NCI-H2171 treated with DMSO at 0.1 percent for 48 hours (cell line): ENCODE measurements around the gene ARF1.

Experiments used
- DNase-seq: peaks from one replicate; lab custom pipeline; 2025; lab: John Stamatoyannopoulos, UW

Gene ARF1

DNA sequence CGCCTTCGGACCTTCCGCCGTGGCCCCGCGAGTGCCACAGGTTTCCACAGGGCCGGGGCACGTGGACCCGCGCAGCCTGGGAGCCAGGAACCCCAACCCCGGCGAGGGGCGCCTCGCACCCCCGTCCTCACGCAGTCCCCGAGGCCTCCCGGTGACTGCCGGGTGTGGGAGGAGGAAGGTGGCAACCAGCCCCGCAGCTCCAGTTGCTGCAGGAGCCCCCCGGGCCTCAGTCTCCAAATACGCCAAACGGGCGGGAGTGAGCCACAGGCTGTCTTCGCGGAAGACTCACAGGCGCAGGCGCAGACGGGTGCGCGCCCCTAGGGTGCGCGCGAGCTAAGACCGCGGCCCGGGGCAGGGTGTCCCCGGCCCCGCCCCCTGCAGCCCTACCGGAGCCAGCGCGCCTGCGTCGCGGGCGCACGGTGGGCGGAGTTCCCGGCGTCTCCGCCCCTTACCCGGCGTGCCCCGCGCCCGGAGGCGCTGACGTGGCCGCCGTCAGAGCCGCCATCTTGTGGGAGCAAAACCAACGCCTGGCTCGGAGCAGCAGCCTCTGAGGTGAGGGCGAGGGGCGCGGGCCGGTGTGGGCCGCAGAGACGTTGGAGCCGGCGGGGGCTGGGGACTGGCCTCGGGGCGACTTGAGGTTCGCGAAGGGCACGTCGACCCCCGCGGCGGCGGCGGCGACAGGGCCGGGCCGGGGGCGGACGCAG is at the start of gene ARF1:
Gene ARF1, plus strand, starts transcription at position 495 of the 704 bp plus-strand sequence. CDS start 14,407 bp downstream, outside the sequence.
- peak; percentile 88 for DNase-seq

DNA sequence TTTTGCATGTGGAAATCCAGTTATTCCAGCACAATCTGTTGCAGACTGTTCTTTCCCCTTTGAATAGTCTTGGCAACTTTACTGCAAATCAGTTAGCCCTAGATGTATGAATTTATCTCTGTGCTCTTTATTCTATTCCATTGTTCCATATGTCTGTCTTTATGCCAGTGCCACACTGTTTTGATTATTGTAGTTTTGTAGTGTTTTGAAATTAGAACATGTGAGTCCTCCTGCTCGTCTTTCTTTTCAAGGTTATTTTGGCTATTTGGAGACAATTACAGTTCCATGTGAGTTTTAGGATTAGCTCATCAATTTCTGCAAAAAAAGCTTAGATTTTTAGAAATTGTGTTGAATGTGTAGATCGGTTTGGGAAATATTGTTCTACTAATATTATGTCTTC is 49.1 kb upstream of the ARF1 start:
- no peak for DNase-seq

DNA sequence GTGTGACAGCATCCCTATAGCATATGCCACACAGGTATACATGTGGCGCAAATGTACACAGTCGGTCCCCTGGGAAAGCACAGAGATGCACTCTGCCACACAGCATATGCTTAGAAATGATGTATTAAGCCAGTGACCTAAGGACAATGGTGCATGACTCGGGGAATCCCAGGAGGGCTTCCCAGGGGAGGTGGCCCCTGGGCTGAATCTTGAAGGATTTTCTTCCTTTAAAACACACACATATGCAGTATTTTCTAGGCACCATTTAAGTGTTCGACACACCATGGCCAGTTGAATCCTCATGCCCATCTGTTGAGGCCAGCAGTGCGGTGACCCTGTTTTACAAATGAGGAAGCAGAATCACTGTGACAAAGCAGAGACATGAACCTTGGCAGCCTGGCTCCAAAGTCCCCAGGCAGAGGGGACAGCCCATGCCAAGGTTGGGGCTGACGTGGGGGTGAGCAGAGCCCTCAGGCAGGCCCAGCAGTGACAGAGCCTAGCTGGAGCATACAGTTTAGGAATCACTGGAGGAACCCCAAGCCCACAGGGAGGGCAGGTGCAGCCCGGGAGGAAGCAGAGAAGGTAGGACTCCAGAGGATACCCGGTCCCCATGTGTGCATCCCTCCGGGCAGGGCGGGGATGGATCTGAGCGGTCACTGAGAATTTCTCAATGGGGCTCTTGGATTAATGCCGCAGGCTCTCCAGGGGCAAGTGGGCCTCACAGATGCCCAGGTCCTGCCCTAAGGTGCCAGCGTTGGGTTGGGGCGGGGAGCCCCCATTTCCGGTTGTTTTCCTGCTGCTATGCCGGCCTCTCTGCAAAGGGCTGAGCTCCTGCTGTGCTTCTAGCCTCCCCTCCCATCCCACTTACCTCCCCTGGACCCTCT is 47.3 kb upstream of the ARF1 start:
- no peak for DNase-seq

DNA sequence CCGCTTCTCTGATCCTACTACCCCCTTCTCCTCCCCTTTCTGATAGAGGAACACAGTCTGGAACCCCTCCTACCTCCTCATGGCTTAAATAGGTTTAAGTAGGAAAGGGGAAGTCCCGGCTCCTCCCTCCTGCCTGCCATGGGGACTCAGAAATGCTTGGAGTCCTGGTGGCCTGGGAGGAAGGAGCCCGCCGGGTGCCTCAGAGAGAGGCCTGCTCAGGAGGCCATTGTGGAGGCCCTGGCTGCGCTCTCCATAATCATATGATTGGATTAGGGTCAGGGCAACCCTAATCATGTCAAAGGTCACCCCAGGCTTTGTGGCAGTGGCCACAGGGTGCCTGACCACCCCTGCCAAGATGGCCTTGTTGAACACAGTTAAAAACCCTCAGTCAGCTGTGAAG is 46.7 kb upstream of the ARF1 start:
- no peak for DNase-seq

DNA sequence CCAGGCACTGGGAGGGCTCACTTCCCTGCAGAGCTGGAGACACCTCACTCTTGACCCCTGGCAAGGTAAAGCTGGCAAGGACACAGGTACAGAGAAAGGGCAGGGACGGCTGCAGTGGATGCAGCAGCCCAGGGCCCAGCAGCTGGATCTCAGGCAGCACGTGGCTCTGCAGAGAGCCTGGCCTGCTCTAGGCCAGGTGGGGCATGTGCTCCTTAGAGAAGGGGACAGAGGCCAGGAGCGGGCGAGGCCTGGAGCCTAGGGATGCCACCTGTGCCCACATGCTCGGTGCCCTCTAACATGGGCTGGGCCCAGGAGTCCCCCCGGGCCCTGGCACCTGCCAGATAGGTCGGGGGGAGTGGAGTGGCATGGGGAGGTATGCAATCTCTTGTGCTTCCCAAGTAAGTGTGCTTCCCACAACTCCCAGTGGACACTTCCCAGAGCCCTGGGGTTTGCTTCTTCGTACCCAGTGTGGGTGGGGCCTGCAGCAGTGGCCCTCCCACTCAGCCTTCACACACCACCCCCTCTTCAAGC is 45.7 kb upstream of the ARF1 start:
- DNase-seq, result no peak

DNA sequence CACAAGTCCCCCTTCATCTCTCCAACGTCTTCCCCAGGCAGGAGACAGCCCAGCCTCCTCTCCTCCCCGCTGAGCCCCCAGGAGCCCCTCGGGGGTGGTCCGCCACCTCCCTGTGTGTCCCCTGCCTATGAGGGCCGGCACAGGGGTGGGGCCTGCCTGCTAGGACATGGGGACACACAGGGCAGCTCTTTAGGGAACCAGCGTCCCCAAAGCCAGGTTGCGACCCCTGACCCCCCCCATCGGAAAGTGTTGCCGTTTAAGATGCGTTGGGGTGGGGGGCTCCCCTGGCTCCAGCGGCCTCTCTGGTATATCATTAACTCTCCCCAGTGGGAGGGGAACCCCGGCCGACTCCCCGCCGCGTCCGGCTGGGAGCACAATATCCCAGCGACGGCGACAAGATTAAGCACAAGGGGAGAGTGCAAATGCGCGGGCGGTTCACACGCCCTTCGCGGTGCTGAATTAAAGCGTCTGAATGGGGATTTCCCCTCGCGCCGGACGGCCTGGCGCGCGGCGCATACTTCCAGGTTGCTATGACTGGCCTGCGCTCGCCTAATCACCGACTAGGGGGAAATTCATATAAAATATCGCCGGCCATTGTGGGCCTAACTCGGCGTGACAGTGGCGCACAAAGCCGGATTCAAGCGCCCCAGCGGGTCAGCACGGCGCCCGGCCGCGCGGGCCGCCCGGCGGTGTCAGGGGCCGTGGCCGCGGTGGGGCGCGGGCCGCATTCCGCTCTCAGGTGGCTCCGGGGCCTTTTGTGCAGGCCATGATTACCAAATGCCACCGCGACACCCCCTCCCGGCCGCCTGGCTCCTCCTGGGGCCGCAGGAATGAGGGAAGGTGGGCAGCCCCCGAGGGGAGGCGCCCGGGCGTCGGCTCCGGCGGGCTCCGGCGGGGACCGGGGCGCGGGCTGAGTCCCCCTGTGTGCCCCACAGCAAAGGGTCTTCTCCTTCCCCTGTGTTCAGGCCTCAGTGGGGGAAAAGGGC is 44.8 kb upstream of the ARF1 start:
- no peak for DNase-seq

DNA sequence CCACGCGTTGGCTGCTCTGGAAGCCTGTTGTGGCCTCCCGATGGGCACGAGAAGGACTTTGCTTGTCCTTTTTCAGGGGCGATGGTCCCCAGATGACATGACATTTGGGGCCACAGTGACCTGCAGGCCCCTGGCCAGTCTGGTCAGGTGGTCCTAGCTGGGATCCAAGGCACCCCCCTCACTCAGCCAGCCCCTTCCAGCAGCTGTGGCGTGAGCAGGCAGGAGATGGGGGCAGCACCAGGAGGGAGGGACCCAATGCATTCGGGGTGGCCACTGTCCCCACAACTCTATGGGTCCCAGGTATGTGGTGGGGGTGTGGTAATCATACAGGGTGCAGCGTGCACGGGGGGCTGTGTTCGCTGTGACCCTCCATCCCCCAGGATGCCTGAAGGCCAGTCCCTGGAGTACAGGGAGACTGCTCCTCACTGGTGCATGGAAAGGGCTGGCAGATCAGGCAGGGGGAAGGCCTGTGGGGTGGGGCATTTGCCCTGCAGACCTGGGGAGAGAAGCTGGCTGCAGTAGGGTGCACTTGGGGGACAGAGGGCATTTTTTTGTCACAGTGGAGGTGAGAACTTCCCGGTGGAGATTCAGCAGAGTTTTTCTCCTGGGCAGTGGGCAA is 44.0 kb upstream of the ARF1 start:
- DNase-seq, result no peak

DNA sequence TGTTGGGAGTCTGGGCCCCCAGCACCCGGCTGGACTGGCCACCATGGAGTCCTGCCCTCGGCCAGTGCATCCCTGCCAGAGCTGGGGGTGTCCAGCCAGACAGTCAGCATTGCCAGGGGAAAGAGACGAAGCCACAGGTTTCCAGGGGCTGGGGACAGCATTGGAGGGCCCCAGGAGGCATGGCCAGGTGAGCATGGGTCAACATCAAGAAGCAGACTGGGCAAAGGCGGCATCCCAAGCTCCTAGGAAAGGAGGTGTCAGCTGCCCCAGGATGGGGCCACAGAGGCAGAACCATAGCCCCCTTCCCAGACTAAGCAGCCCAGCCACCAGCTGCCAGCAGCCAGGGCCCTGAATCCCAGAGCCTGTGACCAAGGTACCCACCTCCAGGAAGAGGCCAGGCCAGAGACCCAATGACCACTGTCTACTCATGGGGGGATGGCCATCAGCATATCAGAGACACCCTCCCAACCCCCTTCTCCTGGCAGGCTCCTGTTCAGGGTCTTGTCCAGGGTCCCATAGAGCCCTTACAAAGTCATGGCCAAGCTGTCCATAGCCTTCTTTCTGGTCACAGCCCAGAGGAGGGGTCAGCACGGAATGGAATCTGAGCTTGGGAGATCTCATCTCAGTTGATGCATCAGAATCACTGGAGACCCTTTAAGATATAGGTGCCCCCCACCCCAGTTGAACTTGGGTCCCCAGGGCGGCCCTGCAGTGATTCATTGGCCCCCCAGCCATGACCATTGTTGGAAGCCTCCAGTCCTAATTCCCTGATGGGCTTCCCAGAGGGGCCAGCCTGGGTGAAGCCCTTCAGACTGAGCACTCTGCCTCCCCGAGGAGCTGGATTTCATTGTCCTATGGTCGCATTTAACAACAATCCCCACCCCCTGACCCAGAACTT is 43.3 kb upstream of the ARF1 start:
- DNase-seq, result no peak

DNA sequence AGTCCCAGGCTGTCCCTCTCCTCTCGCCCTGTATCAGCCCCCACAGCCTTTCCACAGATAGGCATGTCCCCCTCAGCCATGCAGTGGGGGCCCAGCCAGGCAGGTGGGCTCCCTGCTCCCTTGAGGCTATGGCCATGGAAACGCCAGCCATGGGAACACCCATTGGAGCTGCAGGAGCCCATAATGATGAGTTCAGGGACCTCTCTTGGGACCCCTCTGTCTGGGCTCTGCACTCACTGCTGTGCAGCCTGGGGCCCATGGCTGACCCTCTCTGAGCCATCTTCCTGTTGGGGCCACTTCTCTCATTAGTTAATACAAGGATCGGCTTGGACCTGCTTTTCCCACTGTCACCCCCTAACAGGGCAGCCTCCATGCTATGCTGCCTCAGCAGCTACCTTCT is 42.5 kb upstream of the ARF1 start:
- no peak for DNase-seq

DNA sequence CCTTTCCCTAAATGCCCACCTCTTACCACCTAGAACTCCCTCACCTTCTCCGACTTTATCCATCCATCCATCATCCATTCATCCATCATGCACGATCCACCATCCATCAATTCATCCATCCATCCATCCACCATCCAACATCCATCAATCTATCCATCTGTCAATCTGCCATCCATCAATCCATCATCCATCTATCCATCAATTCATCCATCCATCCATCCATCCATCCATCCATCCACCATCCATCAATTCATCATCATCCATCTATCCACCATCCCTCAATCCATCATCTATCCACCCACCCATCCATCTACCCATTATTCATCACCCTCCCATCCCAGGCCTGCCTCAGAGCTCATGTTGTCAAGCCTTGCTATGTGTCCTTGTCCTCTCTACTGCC is 41.2 kb upstream of the ARF1 start:
- no peak for DNase-seq

DNA sequence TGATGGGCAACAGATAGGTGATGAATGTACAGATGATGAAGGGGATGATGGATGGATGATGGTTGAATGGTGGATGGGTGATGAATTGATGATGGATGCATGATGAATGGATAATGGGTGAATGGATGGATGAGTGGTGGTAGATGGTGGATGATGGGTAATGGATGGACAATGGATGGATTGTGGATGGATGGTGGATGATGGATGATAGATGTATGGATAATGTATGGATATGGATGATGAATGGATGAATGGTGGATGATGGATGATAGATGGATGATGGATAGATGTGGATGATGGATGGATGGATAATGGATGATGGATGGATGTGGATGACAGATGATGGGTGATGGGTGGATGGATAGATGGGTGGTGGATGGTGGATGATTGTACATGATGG is 40.0 kb upstream of the ARF1 start:
- DNase-seq, result no peak

DNA sequence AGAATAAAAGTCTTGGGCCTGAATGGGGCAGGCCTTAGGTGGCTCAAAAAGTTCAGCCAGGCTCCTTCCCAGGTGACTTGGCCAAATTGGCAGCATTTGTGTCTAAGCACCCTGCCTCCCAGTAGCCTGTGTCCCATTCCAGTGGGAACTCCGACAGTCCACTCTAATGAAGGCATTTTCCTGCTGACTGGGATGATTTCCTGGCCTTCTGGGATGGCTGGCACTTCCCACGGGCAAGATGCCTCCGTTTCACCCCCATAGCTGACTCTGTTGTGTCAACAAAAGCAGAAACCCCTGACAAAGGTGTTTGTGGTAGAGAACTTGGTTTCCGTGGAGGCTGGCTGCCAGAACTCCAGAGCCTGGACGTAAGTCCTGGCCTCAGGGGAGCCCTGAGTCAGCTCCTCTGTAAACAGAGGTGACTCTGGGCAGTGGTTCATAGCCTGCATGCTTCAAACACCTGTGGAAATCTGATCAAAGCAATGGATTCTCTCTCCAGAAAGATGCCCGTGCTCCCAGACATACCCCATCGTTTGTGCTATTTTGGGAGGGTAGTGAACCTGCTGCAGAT is 39.1 kb upstream of the ARF1 start:
- DNase-seq, result no peak

DNA sequence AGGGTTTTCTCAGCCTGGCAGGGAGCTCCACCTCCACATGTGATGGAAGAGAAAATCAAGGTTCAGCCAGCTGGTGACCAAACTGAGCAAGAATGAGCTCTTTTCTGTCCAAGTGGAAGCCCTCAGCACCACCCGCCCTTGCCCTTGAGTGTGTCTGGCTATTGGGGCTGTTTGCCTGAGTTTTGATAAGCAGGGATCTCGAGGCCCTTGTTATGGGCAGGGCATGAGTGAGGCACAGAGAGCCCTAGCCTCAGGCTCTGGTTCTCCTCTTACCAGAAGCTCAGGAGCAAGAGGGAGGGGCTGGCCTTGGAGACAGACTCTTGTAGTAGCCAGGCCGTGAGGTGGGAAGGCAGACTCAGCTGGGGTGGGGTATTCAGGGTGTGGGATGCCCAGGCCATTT is 37.5 kb upstream of the ARF1 start:
- no peak for DNase-seq

DNA sequence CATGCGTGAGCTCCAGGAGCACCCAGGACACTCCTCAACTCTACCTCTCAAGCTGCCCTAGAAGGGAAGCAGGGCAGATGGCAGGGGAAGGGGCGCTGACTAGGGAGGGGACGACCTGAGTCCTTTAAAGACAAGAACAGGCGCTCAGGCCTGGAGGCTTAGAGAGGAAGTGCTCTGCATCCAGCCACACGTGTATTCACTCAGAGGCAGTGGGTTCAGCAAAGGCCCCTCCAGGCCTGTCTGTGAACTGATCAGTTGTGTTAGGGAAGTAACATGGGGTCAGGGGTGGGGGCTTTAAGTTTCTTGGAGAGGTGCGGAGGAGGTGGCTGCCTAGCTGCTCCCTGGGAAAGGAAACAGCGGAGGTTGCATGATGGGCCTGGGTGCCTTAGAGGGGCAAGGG is 37.1 kb upstream of the ARF1 start:
- DNase-seq, result no peak

DNA sequence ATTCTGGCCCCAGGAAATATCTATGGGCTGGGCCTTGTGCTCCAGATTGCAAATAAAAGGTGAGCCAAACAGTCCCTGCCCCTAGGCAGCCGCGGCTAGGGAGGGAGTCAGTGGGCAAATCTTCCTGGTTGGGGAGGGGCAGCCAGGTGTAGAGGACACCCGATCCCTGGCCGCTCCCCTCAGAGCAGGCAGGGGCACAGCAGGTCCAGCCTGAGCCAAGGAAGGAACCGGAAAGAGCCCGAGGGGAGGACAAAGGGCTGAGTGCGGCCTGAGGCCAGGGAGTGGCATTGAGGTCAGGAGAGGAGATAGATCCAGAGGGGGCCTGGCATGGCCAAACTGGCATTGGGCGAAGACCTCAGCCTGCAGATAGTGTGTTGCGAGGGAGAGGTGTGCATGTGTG is 36.6 kb upstream of the ARF1 start:
- no peak for DNase-seq

DNA sequence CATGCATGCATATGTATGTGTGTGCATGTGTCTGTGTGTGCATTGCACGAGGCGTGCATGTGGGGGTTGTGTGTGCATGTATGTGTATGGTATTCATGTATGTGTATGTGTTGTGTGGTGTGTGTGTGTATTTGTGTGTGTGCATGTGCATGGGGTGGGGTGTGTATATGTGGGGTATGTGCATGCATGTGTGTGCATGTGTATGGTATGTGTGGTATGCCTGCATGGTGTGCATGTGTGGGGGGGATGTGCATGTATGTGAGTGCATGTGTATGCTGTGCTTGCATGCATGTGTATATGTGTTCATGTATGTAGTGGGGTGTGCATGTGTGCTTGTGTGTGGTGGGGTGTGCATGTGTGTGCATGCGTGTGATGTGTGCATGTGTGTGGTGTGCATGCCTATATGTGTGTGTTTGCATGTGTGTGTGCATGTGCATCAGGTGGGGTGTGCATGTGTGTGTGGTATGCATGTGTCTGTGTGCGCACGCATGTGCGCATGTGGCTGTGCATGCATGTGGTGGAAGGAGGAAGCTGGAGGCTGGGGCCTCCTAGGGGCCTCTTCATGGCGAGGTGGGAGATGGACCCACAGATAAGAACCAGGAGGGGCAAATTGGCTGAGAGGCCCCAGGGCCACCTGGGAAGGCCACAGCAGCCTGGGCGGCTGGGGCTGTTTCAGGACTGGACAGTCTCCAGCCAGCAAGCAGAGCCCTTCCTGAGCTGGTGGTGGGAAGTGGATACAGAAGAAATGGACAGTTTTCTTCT is 35.9 kb upstream of the ARF1 start:
- no peak for DNase-seq

DNA sequence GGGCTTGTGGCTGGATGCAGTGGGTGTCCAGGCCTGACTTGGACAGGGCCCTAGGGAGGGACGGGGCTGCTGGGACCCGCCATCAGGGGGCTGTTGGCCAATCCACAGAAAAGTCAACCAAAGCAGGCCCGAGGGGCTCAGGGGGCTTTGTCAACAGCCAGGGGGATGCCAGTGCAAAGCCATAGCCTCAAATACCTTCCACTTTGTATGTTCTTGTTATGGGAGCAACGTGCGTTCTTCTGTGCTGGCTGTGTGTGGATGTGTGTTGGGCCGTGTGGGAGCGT is 35.4 kb upstream of the ARF1 start:
- no peak for DNase-seq

DNA sequence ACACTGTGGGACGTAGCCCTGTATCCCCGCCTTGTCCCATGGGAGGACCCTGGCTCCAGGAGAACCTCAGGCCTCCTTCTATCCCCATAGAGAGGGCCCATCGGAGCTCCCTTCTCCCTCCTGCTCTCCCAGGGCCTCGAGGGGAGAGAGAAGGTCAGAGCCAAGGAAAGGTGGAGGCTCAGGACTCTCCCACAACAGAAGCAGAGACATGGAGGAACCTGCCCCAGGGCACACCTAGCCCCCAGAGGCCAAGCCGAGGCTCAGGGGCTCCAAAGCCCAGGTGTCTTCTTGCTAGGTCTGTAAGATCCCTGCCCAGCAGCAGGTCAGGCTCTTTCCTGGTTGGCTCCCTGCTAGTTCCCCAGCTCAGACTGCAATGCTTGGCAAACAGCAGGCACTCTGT is 34.4 kb upstream of the ARF1 start:
- DNase-seq, result no peak

DNA sequence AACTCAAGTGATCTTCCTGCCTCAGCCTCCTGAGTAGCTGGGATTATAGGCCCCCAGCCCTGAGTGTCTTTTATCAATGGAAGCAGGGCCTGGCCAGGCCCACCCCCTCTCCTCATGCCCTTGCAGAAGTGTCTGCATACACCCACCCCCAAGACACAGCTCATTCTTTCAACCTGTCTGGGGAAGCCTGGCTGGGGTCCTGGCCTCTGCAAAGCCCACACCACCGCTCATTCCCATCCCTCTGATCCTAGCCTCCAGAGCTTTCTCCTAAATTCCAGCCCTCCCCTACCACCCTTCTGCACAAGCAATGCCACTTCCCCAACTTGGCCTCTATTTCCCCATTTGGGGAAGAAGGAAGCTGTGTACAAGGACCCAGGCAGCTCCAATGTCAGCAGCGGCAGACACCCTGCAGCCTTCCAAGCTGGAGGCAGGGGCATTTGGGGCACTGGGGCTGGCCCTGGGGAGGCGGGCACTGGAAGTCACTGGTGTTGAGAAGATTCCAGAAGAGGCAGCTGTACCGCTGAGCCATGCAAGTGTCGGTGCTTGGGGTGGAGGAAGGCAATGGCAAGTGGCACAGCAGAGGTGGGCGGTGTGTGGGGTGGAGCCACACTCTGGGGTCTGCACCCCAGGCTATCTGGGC is 33.7 kb upstream of the ARF1 start:
- no peak for DNase-seq
